ENCODE measurements around the gene GPR143. TPM values are rescaled to one million over a fixed set of nuclear protein-coding genes. Genes with fewer than 3 reads are reported as not detected.
"Not testable (repeated sequence)": the region's sequence is repeated elsewhere in the genome, so short reads cannot be mapped to it uniquely, and the experiment has no call there.

GPR143 gene
- total RNA-seq: 1 to 10 TPM; 3.7 to 6.5 TPM
- polyA plus RNA-seq (ENCODE audit: insufficient read length in 2 of 2): 1 to 10 TPM; 5.3 to 5.9 TPM
- long read RNA-seq, donor 1, partial matches to known transcripts: 0 of 1 reads
- long read RNA-seq, donor 1, other reads (novel, unspliced or antisense): 0 of 1 reads
- long read RNA-seq, donor 2: 0 reads
- long read RNA-seq, donor 3, partial matches to known transcripts: 0 of 2 reads
- long read RNA-seq, donor 3, other reads (novel, unspliced or antisense): 0 of 2 reads
- long read RNA-seq, donor 4: 0 reads

- Histone ChIP-seq H3K27ac (ENCODE audit: low read depth, low read length) (no peak within 1 kb of the TSS), H3K9me3 (ENCODE audit: control insufficient read depth, insufficient read depth, low read length) (no peaks in the 10 kb centered on the region), H3K36me3 (ENCODE audit: control insufficient read depth, insufficient read depth, low read length) (no peaks in the 10 kb centered on the region), H3K27me3 (ENCODE audit: control insufficient read depth, insufficient read depth, low read length) (peaks cover 15% of the 10 kb centered on the region), H3K4me3 (ENCODE audit: low read depth, low read length) (no peak within 1 kb of the TSS), H3K4me1 (ENCODE audit: control insufficient read depth, insufficient read depth, low read length) (peaks cover 7% of the 10 kb centered on the region)
- WGBS (ENCODE audit: insufficient coverage): 11% methylated on average over 17 of the region's 26 CpGs
- peak in 1 of 6 donors; percentile 23 for DNase-seq (ENCODE audit: low read depth in 4 of 6, low spot score in 6 of 6)
Measured at GRCh38 chrX:9765737-9766097, at the start of gene GPR143. Gene GPR143 (minus strand): TSS chrX:9765847. CDS start chrX:9765817, 30 bp downstream.

DNA sequence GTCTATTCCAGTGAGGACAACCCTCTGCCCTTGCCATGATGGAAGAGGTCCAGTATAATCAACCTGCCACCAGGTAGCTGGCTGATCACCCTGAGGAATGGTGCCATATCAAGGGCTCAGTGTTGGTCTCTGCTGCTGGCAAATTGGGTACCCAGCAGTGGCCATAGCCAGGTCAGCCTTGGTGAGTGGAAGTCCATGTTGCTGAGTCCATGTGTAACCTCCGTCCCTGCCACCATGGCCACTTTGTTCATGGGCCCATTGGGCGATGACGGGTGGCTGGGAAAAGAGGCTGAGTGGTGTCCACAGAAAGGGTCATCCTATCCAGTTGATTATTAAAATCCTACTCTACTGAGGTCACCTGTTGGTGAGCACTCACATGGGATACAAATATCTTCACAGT, 45.4 kb upstream of the GPR143 start:
- WGBS (ENCODE audit: insufficient coverage): 97% methylated on average over 3 of the region's 3 CpGs
- not testable (repeated sequence) for H3K36me3 ChIP-seq (ENCODE audit: control insufficient read depth, insufficient read depth, low read length); H3K4me1 ChIP-seq (ENCODE audit: control insufficient read depth, insufficient read depth, low read length); H3K27me3 ChIP-seq (ENCODE audit: control insufficient read depth, insufficient read depth, low read length); H3K9me3 ChIP-seq (ENCODE audit: control insufficient read depth, insufficient read depth, low read length); H3K4me3 ChIP-seq (ENCODE audit: low read depth, low read length); H3K27ac ChIP-seq (ENCODE audit: low read depth, low read length); DNase-seq (ENCODE audit: low read depth in 4 of 6, low spot score in 6 of 6)

- DNase-seq (ENCODE audit: low read depth in 4 of 6, low spot score in 6 of 6): not testable (repeated sequence)
- no CpG with 5 or more reads among the region's 5 CpGs for WGBS (ENCODE audit: insufficient coverage)
Measured at GRCh38 chrX:9809876-9810275, 44.2 kb upstream of the GPR143 start.

DNA sequence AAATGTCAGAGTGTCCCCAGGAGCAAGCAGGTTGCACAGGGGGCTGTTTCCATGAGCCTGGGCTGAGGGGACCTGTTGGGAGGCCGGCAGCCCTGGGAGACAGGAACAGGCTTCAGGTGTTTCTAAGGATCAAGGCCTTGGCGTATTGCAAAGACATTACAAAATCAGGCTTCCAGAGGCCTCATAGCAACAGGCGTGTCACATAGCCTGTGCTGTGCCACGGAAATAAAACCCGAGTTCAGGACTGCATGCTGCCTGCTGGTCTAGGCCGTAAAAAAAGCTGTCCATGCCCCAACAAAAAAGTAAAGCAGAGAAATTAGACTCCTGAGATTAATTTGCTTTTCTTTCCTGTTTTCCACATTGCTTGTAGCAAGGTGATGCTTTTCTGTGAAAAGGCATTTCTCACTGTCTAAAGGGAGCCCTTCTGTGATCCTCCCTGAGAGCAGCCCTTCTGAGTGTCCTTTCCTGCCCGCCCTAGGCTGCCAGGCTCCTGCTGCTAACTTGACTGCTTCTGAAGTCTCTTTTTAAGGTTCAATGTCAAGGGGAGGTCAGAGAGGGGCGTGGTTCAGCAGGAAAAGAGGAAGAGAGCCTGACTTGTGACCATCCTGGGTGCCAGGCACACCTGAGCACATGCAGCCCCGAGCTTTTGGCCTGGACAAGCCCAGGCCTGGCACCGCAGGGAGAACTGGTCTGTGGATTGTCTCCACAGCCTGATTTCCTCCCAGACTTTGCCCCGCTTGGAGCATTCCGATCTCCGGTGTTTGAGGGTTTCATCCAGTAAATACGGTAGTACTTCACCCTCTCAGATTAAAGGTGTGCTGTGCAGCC, 41.9 kb upstream of the GPR143 start:
- Histone ChIP-seq H3K4me3 (ENCODE audit: low read depth, low read length) (no peak overlapping the region), H3K9me3 (ENCODE audit: control insufficient read depth, insufficient read depth, low read length) (no peaks in the 10 kb centered on the region), H3K4me1 (ENCODE audit: control insufficient read depth, insufficient read depth, low read length) (no peaks in the 10 kb centered on the region), H3K27me3 (ENCODE audit: control insufficient read depth, insufficient read depth, low read length) (peaks cover 3% of the 10 kb centered on the region), H3K27ac (ENCODE audit: low read depth, low read length) (no peak overlapping the region), H3K36me3 (ENCODE audit: control insufficient read depth, insufficient read depth, low read length) (no peaks in the 10 kb centered on the region)
- 72% methylated on average over 12 of the region's 14 CpGs for WGBS (ENCODE audit: insufficient coverage)
- DNase-seq (ENCODE audit: low read depth in 4 of 6, low spot score in 6 of 6): no peak

More at GRCh38 chrX:9809876-9810275, 44.2 kb upstream of the GPR143 start:
- H3K9me3 ChIP-seq (ENCODE audit: control insufficient read depth, insufficient read depth, low read length); H3K36me3 ChIP-seq (ENCODE audit: control insufficient read depth, insufficient read depth, low read length); H3K27ac ChIP-seq (ENCODE audit: low read depth, low read length); H3K4me1 ChIP-seq (ENCODE audit: control insufficient read depth, insufficient read depth, low read length); H3K27me3 ChIP-seq (ENCODE audit: control insufficient read depth, insufficient read depth, low read length); H3K4me3 ChIP-seq (ENCODE audit: low read depth, low read length): not testable (repeated sequence)

GRCh38 chrX:9805956-9806355, 40.3 kb upstream of the GPR143 start:
- Histone ChIP-seq H3K9me3 (ENCODE audit: control insufficient read depth, insufficient read depth, low read length) (no peaks in the 10 kb centered on the region), H3K27ac (ENCODE audit: low read depth, low read length) (no peak overlapping the region), H3K27me3 (ENCODE audit: control insufficient read depth, insufficient read depth, low read length) (peaks cover 3% of the 10 kb centered on the region), H3K36me3 (ENCODE audit: control insufficient read depth, insufficient read depth, low read length) (no peaks in the 10 kb centered on the region), H3K4me1 (ENCODE audit: control insufficient read depth, insufficient read depth, low read length) (no peaks in the 10 kb centered on the region), H3K4me3 (ENCODE audit: low read depth, low read length) (no peak overlapping the region)
- DNase-seq (ENCODE audit: low read depth in 4 of 6, low spot score in 6 of 6): no peak
- WGBS (ENCODE audit: insufficient coverage): 53% methylated on average over 2 of the region's 7 CpGs

- Histone ChIP-seq H3K27me3 (ENCODE audit: control insufficient read depth, insufficient read depth, low read length) (no peaks in the 10 kb centered on the region), H3K36me3 (ENCODE audit: control insufficient read depth, insufficient read depth, low read length) (no peaks in the 10 kb centered on the region), H3K27ac (ENCODE audit: low read depth, low read length) (no peak overlapping the region), H3K4me3 (ENCODE audit: low read depth, low read length) (no peak overlapping the region), H3K4me1 (ENCODE audit: control insufficient read depth, insufficient read depth, low read length) (no peaks in the 10 kb centered on the region), H3K9me3 (ENCODE audit: control insufficient read depth, insufficient read depth, low read length) (peaks cover 6% of the 10 kb centered on the region)
- WGBS (ENCODE audit: insufficient coverage): 79% methylated on average over 3 of the region's 5 CpGs
- DNase-seq (ENCODE audit: low read depth in 4 of 6, low spot score in 6 of 6): no peak
Measured at GRCh38 chrX:9804444-9804843, 38.8 kb upstream of the GPR143 start.

GRCh38 chrX:9802737-9803136, 37.1 kb upstream of the GPR143 start:
- H3K9me3 ChIP-seq (ENCODE audit: control insufficient read depth, insufficient read depth, low read length): peaks cover 6% of the 10 kb centered on the region
- no peak for DNase-seq (ENCODE audit: low read depth in 4 of 6, low spot score in 6 of 6)
- WGBS (ENCODE audit: insufficient coverage): 87% methylated on average over 3 of the region's 4 CpGs
- no peak overlapping the region for H3K4me3 ChIP-seq (ENCODE audit: low read depth, low read length)
- H3K27me3 ChIP-seq (ENCODE audit: control insufficient read depth, insufficient read depth, low read length): no peaks in the 10 kb centered on the region
- no peaks in the 10 kb centered on the region for H3K36me3 ChIP-seq (ENCODE audit: control insufficient read depth, insufficient read depth, low read length)
- no peak overlapping the region for H3K27ac ChIP-seq (ENCODE audit: low read depth, low read length)
- H3K4me1 ChIP-seq (ENCODE audit: control insufficient read depth, insufficient read depth, low read length): no peaks in the 10 kb centered on the region

DNA sequence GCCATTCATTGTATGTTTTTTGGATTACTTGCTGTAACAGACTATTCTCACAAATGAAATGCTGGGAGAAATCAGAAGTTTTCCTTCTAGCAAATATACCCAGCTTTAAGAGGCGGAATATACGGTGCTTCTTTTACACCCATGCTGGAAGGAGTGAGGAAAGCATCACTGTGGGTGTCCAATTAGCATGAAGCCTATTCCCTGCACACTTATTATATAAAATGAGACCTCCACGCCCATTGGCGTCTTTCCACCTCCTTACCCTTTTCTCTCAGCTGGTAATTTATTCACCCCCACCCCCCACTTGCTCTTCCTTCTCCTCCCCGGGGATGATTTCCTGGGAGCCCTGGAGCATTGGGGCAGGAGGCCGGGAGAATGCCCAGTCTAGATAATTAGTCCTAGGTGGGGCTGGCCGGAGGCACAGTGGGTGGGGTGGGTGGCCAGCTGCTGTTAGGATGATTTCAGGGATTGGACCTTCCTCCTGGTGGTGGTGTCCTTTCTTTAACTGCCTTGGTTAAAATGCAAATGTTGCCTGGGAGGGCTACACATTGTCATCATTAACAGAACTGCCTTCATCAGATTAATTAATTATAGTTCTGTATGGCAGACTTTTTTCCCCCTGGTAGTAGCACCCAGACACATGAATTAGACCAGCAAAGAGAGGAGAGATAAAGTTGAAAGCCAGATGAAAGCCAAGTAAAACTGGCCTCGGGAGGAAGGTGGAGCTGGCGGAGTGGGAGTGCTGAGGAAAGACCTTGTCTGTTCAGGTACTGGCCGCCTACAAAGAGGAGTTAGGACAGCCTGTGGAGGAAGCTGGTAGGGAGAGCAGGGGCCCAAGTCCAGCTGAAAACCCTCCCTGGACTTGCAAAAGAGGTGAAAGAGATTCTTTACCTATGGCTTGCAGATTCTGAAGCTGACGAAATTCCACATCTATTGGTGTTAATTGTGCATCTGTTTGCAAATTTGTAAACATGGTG, 32.0 kb upstream of the GPR143 start:
- WGBS (ENCODE audit: insufficient coverage): 43% methylated on average over 6 of the region's 11 CpGs
- Histone ChIP-seq H3K4me1 (ENCODE audit: control insufficient read depth, insufficient read depth, low read length) (no peaks in the 10 kb centered on the region), H3K9me3 (ENCODE audit: control insufficient read depth, insufficient read depth, low read length) (peaks cover 11% of the 10 kb centered on the region), H3K27me3 (ENCODE audit: control insufficient read depth, insufficient read depth, low read length) (no peaks in the 10 kb centered on the region), H3K27ac (ENCODE audit: low read depth, low read length) (no peak overlapping the region), H3K4me3 (ENCODE audit: low read depth, low read length) (no peak overlapping the region), H3K36me3 (ENCODE audit: control insufficient read depth, insufficient read depth, low read length) (no peaks in the 10 kb centered on the region)
- DNase-seq (ENCODE audit: low read depth in 4 of 6, low spot score in 6 of 6): peak in 2 of 6 donors; percentile 11 to 28

- no peak for DNase-seq (ENCODE audit: low read depth in 4 of 6, low spot score in 6 of 6)
- peaks cover 5% of the 10 kb centered on the region for H3K9me3 ChIP-seq (ENCODE audit: control insufficient read depth, insufficient read depth, low read length)
- H3K36me3 ChIP-seq (ENCODE audit: control insufficient read depth, insufficient read depth, low read length): no peaks in the 10 kb centered on the region
- peaks cover 6% of the 10 kb centered on the region for H3K27me3 ChIP-seq (ENCODE audit: control insufficient read depth, insufficient read depth, low read length)
- no peak overlapping the region for H3K27ac ChIP-seq (ENCODE audit: low read depth, low read length)
- peaks cover 10% of the 10 kb centered on the region for H3K4me1 ChIP-seq (ENCODE audit: control insufficient read depth, insufficient read depth, low read length)
- H3K4me3 ChIP-seq (ENCODE audit: low read depth, low read length): no peak overlapping the region
- 76% methylated on average over 4 of the region's 7 CpGs for WGBS (ENCODE audit: insufficient coverage)
Measured at GRCh38 chrX:9794495-9794894, 28.8 kb upstream of the GPR143 start.

Measured in spinal cord (tissue), 10 donors.